GM12865 (cell line): Measurements from ENCODE around the gene SYCE3.

Experiments
- DNase-seq: peaks from one replicate; pipeline ENCODE4 v3.0.0; 2010; ENCODE audit warnings: low read depth
- H3K4me3 ChIP-seq: 2 replicates; pipeline ENCODE4 v1.5.1; 2011; ENCODE audit warnings: mild to moderate bottlenecking, low read depth, low read length, control low read depth
- TF ChIP-seq, protein P1 (sequence below): IDR thresholded peaks from 2 replicates; pipeline ENCODE4 v1.5.1; 2011; ENCODE audit warnings: low read length, control low read depth, low read depth, inconsistent platforms; ENCODE audit not compliant: insufficient read depth; ENCODE audit errors: missing control alignments

SYCE3 gene

DNA sequence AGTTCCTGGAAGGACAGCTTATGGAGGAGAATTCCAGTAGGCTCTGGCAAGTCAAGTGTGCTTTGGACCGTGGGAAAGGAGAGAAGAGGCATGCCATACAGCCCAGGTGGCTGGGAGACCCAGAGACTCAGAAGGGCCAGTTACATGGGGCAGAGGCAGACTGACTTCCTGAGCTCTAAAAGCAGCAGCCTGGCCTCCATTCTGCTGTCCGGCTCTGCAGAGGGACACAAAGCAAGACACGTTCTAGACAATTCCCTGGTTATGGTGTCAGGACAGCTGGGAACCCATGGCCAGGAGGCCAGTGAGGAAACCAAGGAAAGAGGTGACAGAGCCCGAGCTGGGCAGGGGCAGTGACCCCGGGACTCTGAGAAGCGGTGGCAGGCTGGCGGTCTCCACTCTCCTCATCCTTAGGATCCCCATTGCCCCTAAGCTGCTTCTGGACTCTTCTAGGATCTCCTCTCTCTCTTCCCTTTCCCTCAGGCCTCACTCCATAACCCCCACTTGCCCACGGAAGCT is 12.8 kb upstream of the SYCE3 start:
- no peak overlapping the region for H3K4me3 ChIP-seq
- TF ChIP-seq, protein P1, sequence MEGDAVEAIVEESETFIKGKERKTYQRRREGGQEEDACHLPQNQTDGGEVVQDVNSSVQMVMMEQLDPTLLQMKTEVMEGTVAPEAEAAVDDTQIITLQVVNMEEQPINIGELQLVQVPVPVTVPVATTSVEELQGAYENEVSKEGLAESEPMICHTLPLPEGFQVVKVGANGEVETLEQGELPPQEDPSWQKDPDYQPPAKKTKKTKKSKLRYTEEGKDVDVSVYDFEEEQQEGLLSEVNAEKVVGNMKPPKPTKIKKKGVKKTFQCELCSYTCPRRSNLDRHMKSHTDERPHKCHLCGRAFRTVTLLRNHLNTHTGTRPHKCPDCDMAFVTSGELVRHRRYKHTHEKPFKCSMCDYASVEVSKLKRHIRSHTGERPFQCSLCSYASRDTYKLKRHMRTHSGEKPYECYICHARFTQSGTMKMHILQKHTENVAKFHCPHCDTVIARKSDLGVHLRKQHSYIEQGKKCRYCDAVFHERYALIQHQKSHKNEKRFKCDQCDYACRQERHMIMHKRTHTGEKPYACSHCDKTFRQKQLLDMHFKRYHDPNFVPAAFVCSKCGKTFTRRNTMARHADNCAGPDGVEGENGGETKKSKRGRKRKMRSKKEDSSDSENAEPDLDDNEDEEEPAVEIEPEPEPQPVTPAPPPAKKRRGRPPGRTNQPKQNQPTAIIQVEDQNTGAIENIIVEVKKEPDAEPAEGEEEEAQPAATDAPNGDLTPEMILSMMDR: no peak
- DNase-seq: no peak

DNA sequence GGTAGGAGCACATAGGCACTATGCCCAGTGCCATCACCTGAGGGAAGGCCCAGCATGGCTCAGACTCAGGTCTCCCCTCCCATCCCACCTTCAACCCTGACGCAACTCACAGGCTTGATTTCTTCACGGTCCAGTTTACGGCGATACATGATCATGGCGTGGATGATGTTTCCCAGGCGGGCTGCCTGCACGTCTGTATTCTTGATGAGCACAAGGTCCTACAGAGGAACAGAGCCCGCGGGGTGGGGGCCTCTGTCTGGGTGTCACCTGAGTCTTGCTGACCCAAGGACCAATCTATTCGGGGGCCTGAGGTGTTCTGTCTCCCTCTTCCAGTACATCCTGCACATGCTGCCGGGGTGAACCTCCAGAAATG is 11.7 kb upstream of the SYCE3 start:
- H3K4me3 ChIP-seq: no peak overlapping the region

DNA sequence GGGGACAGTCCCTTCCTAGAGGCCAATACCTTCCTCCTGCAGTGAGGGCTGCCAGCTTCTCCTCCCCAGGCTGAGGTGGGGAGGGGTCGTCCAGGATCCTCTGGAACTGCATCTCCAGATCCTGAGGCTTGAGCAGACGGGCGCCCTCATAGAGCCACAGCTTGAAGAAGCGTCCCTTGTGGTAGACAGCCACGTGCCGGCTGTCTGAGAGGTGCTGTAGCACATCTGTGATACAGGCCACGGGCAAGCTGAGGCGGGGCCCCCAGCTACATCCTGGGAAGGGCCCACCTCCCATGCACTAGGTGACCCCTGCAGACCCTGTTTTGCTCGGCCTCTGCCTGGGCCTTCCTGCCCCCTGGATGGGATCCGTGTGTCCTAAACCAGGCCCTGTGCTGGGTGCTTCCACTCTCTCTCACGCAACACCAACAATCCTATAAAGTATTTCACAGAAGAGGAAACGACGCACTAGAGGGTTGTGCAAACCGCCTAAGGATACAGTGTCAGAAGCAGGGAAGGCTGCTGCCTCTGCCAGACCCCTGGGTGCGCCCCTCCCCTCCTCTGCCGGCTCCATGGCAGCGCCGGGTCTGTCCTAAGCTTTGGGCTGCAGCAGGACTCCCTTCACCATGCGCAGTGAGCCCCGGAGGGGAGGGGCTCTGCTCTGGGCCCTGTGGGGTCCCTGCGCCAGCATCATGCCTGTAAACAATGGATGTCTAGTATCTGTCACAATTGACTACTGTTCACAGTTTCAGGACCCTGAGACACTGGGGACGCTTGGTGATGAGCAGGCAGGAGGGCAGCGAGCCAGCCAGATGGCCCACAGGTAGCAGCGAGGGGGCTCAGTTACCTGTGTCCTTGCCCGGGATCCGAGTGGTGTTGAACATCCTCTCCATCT is 11.0 kb upstream of the SYCE3 start:
- TF ChIP-seq, protein P1: no peak
- no peak overlapping the region for H3K4me3 ChIP-seq
- DNase-seq: no peak

More for the DNA sequence above, 11.7 kb upstream of the SYCE3 start:
- TF ChIP-seq, protein P1: no peak
- DNase-seq: no peak

DNA sequence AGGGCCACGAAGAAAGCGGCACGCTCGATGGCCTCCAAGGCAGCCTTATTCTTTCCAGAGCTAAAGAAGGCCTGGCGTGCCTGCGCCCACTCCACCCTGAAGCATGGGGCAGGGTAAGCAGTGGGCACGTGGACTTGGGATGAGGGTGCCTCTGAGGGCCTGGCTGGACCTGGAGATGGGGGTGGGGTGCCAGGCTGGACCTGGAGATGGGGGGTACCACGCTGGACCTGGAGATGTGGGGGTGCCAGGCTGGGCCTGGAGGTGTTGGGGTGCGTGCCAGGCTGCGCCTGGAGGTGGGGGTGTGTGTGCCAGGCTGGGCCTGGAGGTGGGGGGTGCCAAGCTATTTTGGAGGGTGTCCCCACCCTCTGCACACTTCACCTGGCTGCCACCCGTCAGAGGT is 10.2 kb upstream of the SYCE3 start:
- DNase-seq: no peak
- TF ChIP-seq, protein P1: no peak
- H3K4me3 ChIP-seq: no peak overlapping the region

DNA sequence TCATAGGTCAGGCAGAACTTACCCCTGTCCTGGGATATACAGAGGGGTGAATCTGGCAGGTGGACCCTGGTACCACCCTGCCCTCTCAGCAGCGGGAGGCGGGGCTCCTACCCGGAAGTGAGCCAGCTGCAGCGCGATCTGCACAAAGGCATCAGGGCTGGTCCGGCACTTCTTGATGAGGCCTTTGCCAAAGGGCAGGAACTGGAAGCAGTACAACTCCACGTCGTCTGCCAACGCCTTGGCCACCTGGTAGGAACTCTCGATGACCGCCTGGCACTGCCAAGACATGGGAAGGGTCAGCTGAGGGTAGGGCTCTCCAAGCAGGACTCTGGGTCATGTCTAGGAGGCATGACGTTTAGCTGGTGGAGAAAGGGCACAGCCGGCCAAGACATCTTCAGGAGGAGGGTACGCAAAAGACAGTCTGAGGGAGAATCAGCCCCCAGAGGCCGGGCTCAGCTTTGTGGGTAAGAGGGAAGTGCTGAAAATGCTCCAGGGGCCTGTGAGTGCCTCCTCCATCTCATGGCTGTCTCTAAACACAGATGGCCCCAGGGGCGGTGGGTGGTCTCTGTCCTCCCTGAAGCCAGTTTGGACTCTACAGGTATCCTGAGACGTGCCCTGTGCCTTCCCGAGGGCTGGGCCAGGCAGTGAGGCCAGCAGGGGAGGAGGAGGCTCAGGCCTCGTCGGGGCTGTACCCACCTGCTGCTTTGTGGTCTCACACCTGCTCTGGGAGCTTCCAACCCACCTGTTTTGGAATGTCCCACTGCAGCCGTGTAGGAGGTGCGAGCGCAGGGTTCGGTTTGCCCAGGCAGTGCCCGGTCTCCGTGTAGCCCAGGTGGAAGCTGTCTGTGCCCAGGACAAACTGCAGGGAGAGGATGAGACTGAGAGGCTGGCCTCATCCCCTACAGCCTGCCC is 8.8 kb upstream of the SYCE3 start:
- no peak overlapping the region for H3K4me3 ChIP-seq
- TF ChIP-seq, protein P1: no peak
- no peak for DNase-seq

DNA sequence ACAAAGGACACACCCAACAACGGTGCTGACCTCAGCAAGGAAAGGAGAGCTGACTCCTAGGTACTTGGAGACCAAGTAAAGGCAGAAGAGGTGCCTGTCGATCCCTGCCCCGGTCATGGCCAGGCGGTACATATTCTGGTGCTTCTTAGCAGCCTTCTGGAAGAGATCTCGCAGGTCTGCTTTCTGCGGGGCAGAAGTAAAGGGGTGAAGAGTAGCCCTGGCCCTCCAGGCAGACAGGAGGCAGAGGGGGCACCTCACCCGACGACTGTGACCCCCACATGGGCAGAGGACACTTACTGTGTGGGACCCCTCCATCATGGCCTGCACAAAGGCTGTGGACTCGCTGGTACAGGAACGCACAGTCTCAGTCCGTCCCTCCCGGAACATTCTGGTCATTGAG is 8.1 kb upstream of the SYCE3 start:
- DNase-seq: no peak
- TF ChIP-seq, protein P1: no peak
- H3K4me3 ChIP-seq: no peak overlapping the region
